A673 (cell line): ENCODE measurements around the gene EYA3. TPM values are rescaled to one million over a fixed set of nuclear protein-coding genes. Genes with fewer than 3 reads are reported as not detected.

Source experiments
- BruUV-seq: library from RNA; stranded (reverse); fragments of 400-500 nt; replicated peaks from 2 replicates; lab custom pipeline; 2021; lab: Mats Ljungman, UMichigan
- CTCF ChIA-PET: fragments of 300-600 bp; sonication (Branson Sonifier 250); formaldehyde crosslinking; loops from one replicate; lab custom pipeline; 2022; ENCODE audit warnings: antibody characterized with exemption; lab: Charles Lee
- POLR2A ChIA-PET: fragments of 300-600 bp; sonication (Branson Sonifier 250); formaldehyde crosslinking; loops from one replicate; lab custom pipeline; 2022; ENCODE audit warnings: antibody characterized with exemption; ENCODE audit not compliant: low non-redundant PET; lab: Charles Lee
- DNase-seq: peaks from one replicate; pipeline ENCODE4 v3.0.0-alpha.2; 2015; ENCODE audit warnings: low spot score
- H3K27ac ChIP-seq: fragments of 200-600 bp; sonication (generic); 2 replicates; pipeline ENCODE4 v1.5.1; 2016; ENCODE audit warnings: mixed run types, low read depth, mild to moderate bottlenecking, mixed read lengths, antibody characterized with exemption, low read length; ENCODE audit not compliant: poor library complexity, severe bottlenecking
- H3K27me3 ChIP-seq: fragments of 200-600 bp; sonication (generic); replicated peaks from 2 replicates; pipeline ENCODE4 v1.6.1; 2017; ENCODE audit warnings: mixed run types, low read depth, mild to moderate bottlenecking, mixed read lengths, antibody characterized with exemption, low read length; ENCODE audit not compliant: insufficient read depth, poor library complexity
- H3K36me3 ChIP-seq: fragments of 200-600 bp; sonication (generic); 2 replicates; pipeline ENCODE4 v1.6.1; 2016; ENCODE audit warnings: mixed run types, mild to moderate bottlenecking, mixed read lengths, antibody characterized with exemption, low read length; ENCODE audit not compliant: insufficient read depth, poor library complexity, severe bottlenecking
- H3K4me1 ChIP-seq: fragments of 200-600 bp; sonication (generic); 2 replicates; pipeline ENCODE4 v1.6.1; 2017; ENCODE audit warnings: mixed run types, mild to moderate bottlenecking, mixed read lengths, antibody characterized with exemption, low read length; ENCODE audit not compliant: insufficient read depth, poor library complexity, severe bottlenecking
- H3K4me3 ChIP-seq: fragments of 200-600 bp; sonication (generic); 2 replicates; pipeline ENCODE4 v1.5.1; 2016; ENCODE audit warnings: low read depth, mixed run types, mild to moderate bottlenecking, mixed read lengths, low read length; ENCODE audit not compliant: poor library complexity, severe bottlenecking
- H3K9me3 ChIP-seq: fragments of 200-600 bp; sonication (generic); 2 replicates; pipeline ENCODE4 v1.6.1; 2016; ENCODE audit warnings: mixed run types, low read depth, mild to moderate bottlenecking, mixed read lengths, antibody characterized with exemption, low read length; ENCODE audit not compliant: poor library complexity, severe bottlenecking
- CTCF ChIP-seq: fragments of 300-800, 200-600 bp; sonication (generic); conservative IDR thresholded peaks from 2 replicates; pipeline ENCODE4 v1.5.1; 2017; ENCODE audit warnings: low read depth, mild to moderate bottlenecking, antibody characterized with exemption, low read length, moderate library complexity, mixed read lengths
- EZH2 ChIP-seq: fragments of 200-600 bp; sonication (generic); IDR thresholded peaks from 2 replicates; pipeline ENCODE4 v1.6.1; 2017; ENCODE audit warnings: borderline replicate concordance, low read depth, mild to moderate bottlenecking, mixed read lengths, antibody characterized with exemption, low read length; ENCODE audit not compliant: poor library complexity, severe bottlenecking
- intact Hi-C: fragments of 100-400 bp; cut with micrococcal nuclease; formaldehyde crosslinking; loops from one replicate; pipeline ENCODE4 v1.10.0; 2022; ENCODE audit not compliant: unreplicated experiment
- total RNA-seq: library from RNA; stranded (reverse); gene quantifications from 2 replicates; pipeline ENCODE4 v1.2.3, GENCODE V29; 2021

EYA3 gene
- total RNA-seq, 1 experiment from 2014 or later, result 33.4 TPM

- H3K27me3 ChIP-seq, result no peaks in the 10 kb centered on the region
- ChIA-PET CTCF (no interaction called here), POLR2A (no interaction called here)
- peaks cover 3% of the 10 kb centered on the region for H3K36me3 ChIP-seq
- no peak overlapping the region for H3K27ac ChIP-seq
- H3K9me3 ChIP-seq, result no peaks in the 10 kb centered on the region
- no peak overlapping the region for H3K4me3 ChIP-seq
- no peak for DNase-seq
- BruUV-seq, result no TSS peak
- TF ChIP-seq EZH2 (no peak), CTCF (no peak)
- no peaks in the 10 kb centered on the region for H3K4me1 ChIP-seq
- intact Hi-C loops, result no loop called here
Measured at GRCh38 chr1:28027660-28028059, 60.8 kb downstream of the EYA3 start.

- Histone ChIP-seq H3K4me1 (no peaks in the 10 kb centered on the region), H3K4me3 (no peak overlapping the region), H3K36me3 (peaks cover 3% of the 10 kb centered on the region), H3K27me3 (no peaks in the 10 kb centered on the region), H3K9me3 (no peaks in the 10 kb centered on the region), H3K27ac (no peak overlapping the region)
- POLR2A ChIA-PET, result no interaction called here
- no peak for DNase-seq
- CTCF ChIA-PET, result no interaction called here
- BruUV-seq, result no TSS peak
- TF ChIP-seq CTCF, result no peak
- no peak for TF ChIP-seq EZH2
- intact Hi-C loops, result no loop called here
Measured at GRCh38 chr1:28027238-28027637, 61.2 kb downstream of the EYA3 start.

GRCh38 chr1:28026329-28026728 lies 62.1 kb downstream of the EYA3 start:
- Histone ChIP-seq H3K36me3 (peaks cover 3% of the 10 kb centered on the region), H3K27me3 (no peaks in the 10 kb centered on the region), H3K27ac (no peak overlapping the region), H3K9me3 (no peaks in the 10 kb centered on the region), H3K4me1 (no peaks in the 10 kb centered on the region), H3K4me3 (no peak overlapping the region)
- intact Hi-C loops, result no loop called here
- DNase-seq, result no peak
- TF ChIP-seq EZH2, result no peak
- TF ChIP-seq CTCF, result no peak
- no TSS peak for BruUV-seq
- ChIA-PET POLR2A (no interaction called here), CTCF (no interaction called here)
